IPS-18a (cell line): ENCODE measurements around the gene SEMA4D.

Experiments used
- H3K27ac ChIP-seq: one replicate; pipeline ENCODE4 v1.5.1; 2013; ENCODE audit warnings: low read length
- H3K27me3 ChIP-seq: one replicate; pipeline ENCODE4 v1.6.1; 2013; ENCODE audit warnings: mild to moderate bottlenecking, low read length; ENCODE audit not compliant: control insufficient read depth, insufficient read depth
- H3K36me3 ChIP-seq: one replicate; pipeline ENCODE4 v1.6.1; 2013; ENCODE audit warnings: low read depth, low read length; ENCODE audit not compliant: control insufficient read depth
- H3K4me1 ChIP-seq: one replicate; pipeline ENCODE4 v1.6.1; 2013; ENCODE audit warnings: low read depth, low read length; ENCODE audit not compliant: control insufficient read depth
- H3K4me3 ChIP-seq: one replicate; pipeline ENCODE4 v1.5.1; 2013; ENCODE audit warnings: low read length
- H3K9ac ChIP-seq: one replicate; pipeline ENCODE4 v1.6.1; 2013; ENCODE audit warnings: mild to moderate bottlenecking, low read length, moderate library complexity
- H3K9me3 ChIP-seq: one replicate; pipeline ENCODE4 v1.6.1; 2013; ENCODE audit warnings: low read depth, low read length; ENCODE audit not compliant: control insufficient read depth

The SEMA4D gene

GRCh38 chr9:89527084-89527483 lies 29.2 kb upstream of the SEMA4D start:
- no peak overlapping the region for H3K9ac ChIP-seq
- no peak overlapping the region for H3K4me3 ChIP-seq
- H3K27ac ChIP-seq, result no peak overlapping the region
- no peaks in the 10 kb centered on the region for H3K4me1 ChIP-seq
- H3K9me3 ChIP-seq, result no peaks in the 10 kb centered on the region
- H3K36me3 ChIP-seq, result no peaks in the 10 kb centered on the region
- no peaks in the 10 kb centered on the region for H3K27me3 ChIP-seq

- H3K27ac ChIP-seq, result no peak overlapping the region
- H3K27me3 ChIP-seq, result no peaks in the 10 kb centered on the region
- H3K9ac ChIP-seq, result no peak overlapping the region
- H3K4me1 ChIP-seq, result no peaks in the 10 kb centered on the region
- H3K36me3 ChIP-seq, result no peaks in the 10 kb centered on the region
- H3K4me3 ChIP-seq, result no peak overlapping the region
- H3K9me3 ChIP-seq, result no peaks in the 10 kb centered on the region
These were observed 28.8 kb upstream of the SEMA4D start for GRCh38 chr9:89526667-89527066.

- Histone ChIP-seq H3K9ac (no peak overlapping the region), H3K9me3 (no peaks in the 10 kb centered on the region), H3K27ac (no peak overlapping the region), H3K36me3 (no peaks in the 10 kb centered on the region), H3K4me1 (no peaks in the 10 kb centered on the region), H3K4me3 (no peak overlapping the region), H3K27me3 (no peaks in the 10 kb centered on the region)
These were observed 27.8 kb upstream of the SEMA4D start for GRCh38 chr9:89525446-89526374.

- no peaks in the 10 kb centered on the region for H3K36me3 ChIP-seq
- no peak overlapping the region for H3K4me3 ChIP-seq
- H3K27me3 ChIP-seq, result no peaks in the 10 kb centered on the region
- no peak overlapping the region for H3K9ac ChIP-seq
- H3K27ac ChIP-seq, result no peak overlapping the region
- no peaks in the 10 kb centered on the region for H3K4me1 ChIP-seq
- no peaks in the 10 kb centered on the region for H3K9me3 ChIP-seq
These were observed 27.1 kb upstream of the SEMA4D start for GRCh38 chr9:89524963-89525362.

- no peaks in the 10 kb centered on the region for H3K27me3 ChIP-seq
- no peak overlapping the region for H3K9ac ChIP-seq
- no peak overlapping the region for H3K4me3 ChIP-seq
- no peak overlapping the region for H3K27ac ChIP-seq
- H3K9me3 ChIP-seq, result no peaks in the 10 kb centered on the region
- H3K4me1 ChIP-seq, result no peaks in the 10 kb centered on the region
- no peaks in the 10 kb centered on the region for H3K36me3 ChIP-seq
These were observed 26.0 kb upstream of the SEMA4D start for GRCh38 chr9:89523948-89524347.

GRCh38 chr9:89522959-89523285 lies 25.0 kb upstream of the SEMA4D start:
- H3K9ac ChIP-seq, result no peak overlapping the region
- no peaks in the 10 kb centered on the region for H3K4me1 ChIP-seq
- no peak overlapping the region for H3K27ac ChIP-seq
- no peaks in the 10 kb centered on the region for H3K27me3 ChIP-seq
- H3K9me3 ChIP-seq, result no peaks in the 10 kb centered on the region
- H3K36me3 ChIP-seq, result no peaks in the 10 kb centered on the region
- no peak overlapping the region for H3K4me3 ChIP-seq

GRCh38 chr9:89522261-89522958 lies 24.5 kb upstream of the SEMA4D start:
- Histone ChIP-seq H3K4me3 (no peak overlapping the region), H3K36me3 (no peaks in the 10 kb centered on the region), H3K9ac (no peak overlapping the region), H3K4me1 (no peaks in the 10 kb centered on the region), H3K27me3 (no peaks in the 10 kb centered on the region), H3K9me3 (no peaks in the 10 kb centered on the region), H3K27ac (no peak overlapping the region)

- no peaks in the 10 kb centered on the region for H3K9me3 ChIP-seq
- H3K27me3 ChIP-seq, result no peaks in the 10 kb centered on the region
- H3K4me3 ChIP-seq, result no peak overlapping the region
- H3K27ac ChIP-seq, result no peak overlapping the region
- H3K9ac ChIP-seq, result no peak overlapping the region
- H3K4me1 ChIP-seq, result no peaks in the 10 kb centered on the region
- no peaks in the 10 kb centered on the region for H3K36me3 ChIP-seq
These were observed 21.5 kb upstream of the SEMA4D start for GRCh38 chr9:89519366-89519805.

- no peak overlapping the region for H3K27ac ChIP-seq
- H3K27me3 ChIP-seq, result no peaks in the 10 kb centered on the region
- no peak overlapping the region for H3K9ac ChIP-seq
- H3K9me3 ChIP-seq, result no peaks in the 10 kb centered on the region
- no peaks in the 10 kb centered on the region for H3K36me3 ChIP-seq
- H3K4me1 ChIP-seq, result no peaks in the 10 kb centered on the region
- no peak overlapping the region for H3K4me3 ChIP-seq
These were observed 20.8 kb upstream of the SEMA4D start for GRCh38 chr9:89518466-89519365.

GRCh38 chr9:89515416-89515815 lies 17.5 kb upstream of the SEMA4D start:
- Histone ChIP-seq H3K4me1 (no peaks in the 10 kb centered on the region), H3K9ac (no peak overlapping the region), H3K27ac (no peak overlapping the region), H3K27me3 (no peaks in the 10 kb centered on the region), H3K36me3 (no peaks in the 10 kb centered on the region), H3K4me3 (no peak overlapping the region), H3K9me3 (no peaks in the 10 kb centered on the region)

GRCh38 chr9:89514956-89515355 lies 17.0 kb upstream of the SEMA4D start:
- H3K36me3 ChIP-seq, result no peaks in the 10 kb centered on the region
- H3K27ac ChIP-seq, result no peak overlapping the region
- H3K9me3 ChIP-seq, result no peaks in the 10 kb centered on the region
- H3K4me3 ChIP-seq, result no peak overlapping the region
- H3K4me1 ChIP-seq, result no peaks in the 10 kb centered on the region
- H3K9ac ChIP-seq, result no peak overlapping the region
- H3K27me3 ChIP-seq, result no peaks in the 10 kb centered on the region
